GM12878 (cell line): Measurements from ENCODE around the gene ELN.

Experiments used
- BHLHE40 ChIP-seq, 2 experiments: fragments of 450-650 bp in 1 of 2; IDR thresholded peaks; 2 replicates each; pipeline ENCODE4 v1.6.1; 2011 to 2017; ENCODE audit warnings: low read depth in 2 of 2, borderline replicate concordance in 1 of 2, improper control_type of control experiment in 1 of 2, low read length in 1 of 2, mild to moderate bottlenecking in 1 of 2
- EZH2 ChIP-seq: IDR thresholded peaks from 2 replicates; pipeline ENCODE4 v1.6.1; 2012; ENCODE audit warnings: low read depth, mild to moderate bottlenecking, control low read depth, inconsistent platforms, low read length, borderline replicate concordance; ENCODE audit not compliant: control insufficient read depth
- GABPA ChIP-seq: IDR thresholded peaks from 2 replicates; pipeline ENCODE4 v1.6.1; 2014; ENCODE audit warnings: antibody characterized with exemption, low read depth, mild to moderate bottlenecking, inconsistent platforms
- JUND ChIP-seq: IDR thresholded peaks from 2 replicates; pipeline ENCODE4 v1.6.1; 2012; ENCODE audit warnings: low read depth, mild to moderate bottlenecking, low read length, improper control_type of control experiment, moderate library complexity
- SIN3A ChIP-seq: IDR thresholded peaks from 2 replicates; pipeline ENCODE4 v1.6.1; 2012; ENCODE audit warnings: low read depth, low read length, improper control_type of control experiment
- ZSCAN29 ChIP-seq: fragments of 450-650 bp; IDR thresholded peaks from 2 replicates; pipeline ENCODE4 v1.6.1; 2017; ENCODE audit warnings: mild to moderate bottlenecking, moderate library complexity
- TF ChIP-seq, protein P1 (sequence below), 3 experiments: IDR thresholded peaks in 2 of 3; conservative IDR thresholded peaks in 1 of 3; 2 replicates each; pipeline ENCODE4 v1.5.1; 2011; ENCODE audit warnings: low read depth in 3 of 3, low read length in 3 of 3, mild to moderate bottlenecking in 3 of 3, control low read depth in 2 of 3, moderate library complexity in 2 of 3, inconsistent platforms in 1 of 3, mixed read lengths in 1 of 3; ENCODE audit not compliant: control insufficient read depth in 2 of 3, insufficient read depth in 1 of 3; ENCODE audit errors: extremely low read depth in 1 of 3

DNA sequence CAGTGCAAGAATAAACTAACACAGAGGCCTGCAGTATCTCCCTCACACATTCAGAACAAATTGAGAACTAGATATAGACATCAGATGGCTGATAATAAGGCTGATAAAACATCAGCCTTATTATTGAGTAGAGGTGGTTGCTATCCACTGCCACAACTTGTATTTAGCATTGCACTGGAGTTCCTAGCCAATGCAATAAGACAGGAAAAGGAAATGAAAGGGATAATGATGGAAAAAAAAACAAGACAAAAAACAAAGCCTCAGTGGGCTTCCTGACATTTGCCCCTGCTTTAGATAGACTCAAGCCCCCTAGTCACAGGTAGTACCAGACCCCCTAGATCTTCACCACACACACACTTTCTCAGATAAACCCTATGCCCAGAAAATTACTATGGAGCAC is 33.2 kb upstream of the ELN start:
- TF ChIP-seq SIN3A (no peak), EZH2 (no peak), JUND (no peak), BHLHE40 (IDR thresholded peaks at IDR 0.05; ENCODE audit: borderline replicate concordance in 1 of 2, low read depth in 2 of 2, low read length in 1 of 2) (no peak), ZSCAN29 (no peak), GABPA (no peak)
- TF ChIP-seq, protein P1, sequence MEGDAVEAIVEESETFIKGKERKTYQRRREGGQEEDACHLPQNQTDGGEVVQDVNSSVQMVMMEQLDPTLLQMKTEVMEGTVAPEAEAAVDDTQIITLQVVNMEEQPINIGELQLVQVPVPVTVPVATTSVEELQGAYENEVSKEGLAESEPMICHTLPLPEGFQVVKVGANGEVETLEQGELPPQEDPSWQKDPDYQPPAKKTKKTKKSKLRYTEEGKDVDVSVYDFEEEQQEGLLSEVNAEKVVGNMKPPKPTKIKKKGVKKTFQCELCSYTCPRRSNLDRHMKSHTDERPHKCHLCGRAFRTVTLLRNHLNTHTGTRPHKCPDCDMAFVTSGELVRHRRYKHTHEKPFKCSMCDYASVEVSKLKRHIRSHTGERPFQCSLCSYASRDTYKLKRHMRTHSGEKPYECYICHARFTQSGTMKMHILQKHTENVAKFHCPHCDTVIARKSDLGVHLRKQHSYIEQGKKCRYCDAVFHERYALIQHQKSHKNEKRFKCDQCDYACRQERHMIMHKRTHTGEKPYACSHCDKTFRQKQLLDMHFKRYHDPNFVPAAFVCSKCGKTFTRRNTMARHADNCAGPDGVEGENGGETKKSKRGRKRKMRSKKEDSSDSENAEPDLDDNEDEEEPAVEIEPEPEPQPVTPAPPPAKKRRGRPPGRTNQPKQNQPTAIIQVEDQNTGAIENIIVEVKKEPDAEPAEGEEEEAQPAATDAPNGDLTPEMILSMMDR (IDR thresholded peaks at IDR 0.05 in 2 of 3, conservative IDR thresholded peaks at IDR 0.05 in 1 of 3; ENCODE audit: control insufficient read depth in 2 of 3, extremely low read depth in 1 of 3, insufficient read depth in 1 of 3, low read depth in 3 of 3, low read length in 3 of 3), result no peak
